ENCODE results near the gene POC1A. TPM values are rescaled to one million over a fixed set of nuclear protein-coding genes. Genes with fewer than 3 reads are reported as not detected.

POC1A gene
- polyA plus RNA-seq, 1 of the 3 experiments (the other 2 are of a cell fraction), result 11.7 TPM

DNA sequence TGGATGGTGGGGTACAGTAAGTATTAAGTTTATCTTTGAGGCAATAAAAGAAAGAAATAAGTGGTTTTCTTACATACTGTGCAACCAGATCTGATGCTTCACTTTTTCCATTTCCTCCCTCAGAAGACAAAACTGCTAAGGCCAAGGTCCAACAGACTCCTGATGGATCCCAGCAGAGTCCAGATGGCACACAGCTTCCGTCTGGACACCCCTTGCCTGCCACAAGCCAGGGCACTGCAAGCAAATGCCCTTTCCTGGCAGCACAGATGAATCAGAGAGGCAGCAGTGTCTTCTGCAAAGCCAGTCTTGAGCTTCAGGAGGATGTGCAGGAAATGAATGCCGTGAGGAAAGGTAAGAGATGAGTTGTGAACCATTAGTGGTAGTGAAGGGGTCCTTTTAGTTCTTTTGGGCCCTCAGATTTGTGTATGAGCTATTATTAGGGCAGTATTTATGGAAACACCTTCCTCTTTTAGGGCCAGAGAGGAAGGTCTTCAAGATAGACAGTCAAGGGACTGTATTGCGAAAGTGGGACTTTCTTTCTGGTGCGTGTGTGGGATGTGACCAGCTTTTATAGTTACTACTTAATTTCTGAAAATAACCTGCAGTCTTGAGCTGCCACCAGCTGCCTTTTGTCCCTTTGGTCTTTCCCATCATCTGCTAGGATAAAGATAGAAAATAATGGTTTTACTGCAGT is 48.3 kb upstream of the POC1A start:
- no peak overlapping the region for H3K4me2 ChIP-seq
- H4K20me1 ChIP-seq (ENCODE audit: insufficient read depth), result no peaks in the 10 kb centered on the region
- WGBS (ENCODE audit: low lambda C conversion rate), result 94% methylated on average over 4 of the region's 4 CpGs
- POLR2A ChIA-PET, result interaction anchor here (0.6 kb wide), 1 partner anchor 456 kb away, joined by 3 read pairs; no protein-coding TSS in a partner anchor
- no peaks in the 10 kb centered on the region for H3K27me3 ChIP-seq (ENCODE audit: insufficient read depth)
- H3K27ac ChIP-seq (ENCODE audit: low read depth in 2 of 2, low read length in 1 of 2), result no peak overlapping the region
- no peaks in the 10 kb centered on the region for H3K9me2 ChIP-seq
- H3K79me2 ChIP-seq (ENCODE audit: insufficient read depth), result peaks cover 33% of the 10 kb centered on the region
- H3F3A ChIP-seq (replicated peaks; ENCODE audit: insufficient read depth), result no peaks in the 10 kb centered on the region
- no peaks in the 10 kb centered on the region for H3K9me3 ChIP-seq
- no peak overlapping the region for H2AFZ ChIP-seq (ENCODE audit: low read depth)
- DNase-seq, result no peak
- H3K4me3 ChIP-seq (ENCODE audit: low read depth in 2 of 2, low read length in 1 of 2), result no peak overlapping the region
- TF ChIP-seq NRF1 (IDR thresholded peaks at IDR 0.05; ENCODE audit: low read depth, low read length), result no peak
- no peak for TF ChIP-seq GATA2 (CRISPR knock-in tag; IDR thresholded peaks at IDR 0.05)
- TF ChIP-seq FOXJ3 (CRISPR knock-in tag; IDR thresholded peaks at IDR 0.05), result no peak
- no peak for TF ChIP-seq EZH2phosphoT487 (IDR thresholded peaks at IDR 0.05; ENCODE audit: borderline replicate concordance, low read depth)
- TF ChIP-seq RAD21 (IDR thresholded peaks at IDR 0.05; ENCODE audit: low read length), result no peak
- TF ChIP-seq, protein P1, sequence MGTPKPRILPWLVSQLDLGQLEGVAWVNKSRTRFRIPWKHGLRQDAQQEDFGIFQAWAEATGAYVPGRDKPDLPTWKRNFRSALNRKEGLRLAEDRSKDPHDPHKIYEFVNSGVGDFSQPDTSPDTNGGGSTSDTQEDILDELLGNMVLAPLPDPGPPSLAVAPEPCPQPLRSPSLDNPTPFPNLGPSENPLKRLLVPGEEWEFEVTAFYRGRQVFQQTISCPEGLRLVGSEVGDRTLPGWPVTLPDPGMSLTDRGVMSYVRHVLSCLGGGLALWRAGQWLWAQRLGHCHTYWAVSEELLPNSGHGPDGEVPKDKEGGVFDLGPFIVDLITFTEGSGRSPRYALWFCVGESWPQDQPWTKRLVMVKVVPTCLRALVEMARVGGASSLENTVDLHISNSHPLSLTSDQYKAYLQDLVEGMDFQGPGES (IDR thresholded peaks at IDR 0.05; ENCODE audit: low read depth, low read length), result no peak
- TF ChIP-seq TAF1 (IDR thresholded peaks at IDR 0.05; ENCODE audit: borderline replicate concordance, low read depth, low read length), result no peak
- H3K36me3 ChIP-seq (replicated peaks in 1 of 2; ENCODE audit: control insufficient read depth in 1 of 2, insufficient read depth in 2 of 2, low read length in 1 of 2), result peaks cover 61 to 70% of the 10 kb centered on the region in 2 experiments
- CTCF ChIA-PET, result interaction anchor here (0.6 to 3.3 kb wide), 5 partner anchors 18 to 202 kb away, joined by 3 to 16 read pairs (median 3); no protein-coding TSS in a partner anchor
- H3K9ac ChIP-seq, result no peak overlapping the region
- H3K4me1 ChIP-seq (ENCODE audit: control insufficient read depth in 1 of 2, insufficient read depth in 2 of 2, low read depth in 1 of 2, low read length in 1 of 2), result peaks cover 3 to 13% of the 10 kb centered on the region in 2 experiments; a peak in 3 of 4 replicates

DNA sequence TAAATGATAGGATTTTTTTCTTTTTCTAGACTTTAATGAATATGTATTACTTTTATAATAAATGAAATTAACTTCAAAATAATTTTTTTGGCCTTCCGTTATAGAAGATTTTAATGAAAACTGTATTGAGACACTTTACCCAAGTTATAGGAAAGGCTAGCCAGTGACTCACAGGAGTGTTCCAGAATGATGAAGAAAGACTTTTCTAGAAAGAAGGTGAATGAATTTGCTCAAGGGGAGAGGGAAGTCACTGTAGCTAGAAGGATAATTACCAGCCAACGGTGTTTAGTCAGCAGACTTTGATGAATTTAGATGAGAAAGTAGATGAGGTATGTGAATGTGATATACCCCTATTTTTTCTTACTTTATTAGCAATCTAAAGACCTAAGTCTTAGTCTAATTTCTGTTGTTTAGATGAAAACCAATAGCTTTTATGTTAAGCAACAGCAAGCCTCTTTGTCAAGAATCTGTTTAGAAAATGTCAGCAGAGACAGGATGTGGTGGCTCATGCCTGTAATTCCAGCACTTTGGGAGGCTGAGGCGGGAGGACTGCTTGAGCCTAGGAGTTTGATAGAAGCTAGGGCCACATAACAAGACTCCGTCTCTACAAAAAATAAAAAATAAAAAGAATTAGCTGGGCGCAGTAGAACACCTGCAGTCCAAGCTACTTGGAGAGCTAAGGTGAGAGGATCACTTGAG is 46.9 kb upstream of the POC1A start:
- H4K20me1 ChIP-seq (ENCODE audit: insufficient read depth), result no peaks in the 10 kb centered on the region
- CTCF ChIA-PET, result interaction anchor here (1.2 to 3.3 kb wide), 3 partner anchors 20 to 197 kb away, joined by 4 to 16 read pairs (median 7); no protein-coding TSS in a partner anchor
- no peak for DNase-seq
- H3K4me3 ChIP-seq (ENCODE audit: low read depth in 2 of 2, low read length in 1 of 2), result no peak overlapping the region
- H3K4me1 ChIP-seq (ENCODE audit: control insufficient read depth in 1 of 2, insufficient read depth in 2 of 2, low read depth in 1 of 2, low read length in 1 of 2), result peaks cover 7 to 18% of the 10 kb centered on the region in 2 experiments; a peak in 3 of 4 replicates
- peaks cover 52 to 58% of the 10 kb centered on the region in 2 experiments for H3K36me3 ChIP-seq (replicated peaks in 1 of 2; ENCODE audit: control insufficient read depth in 1 of 2, insufficient read depth in 2 of 2, low read length in 1 of 2)
- POLR2A ChIA-PET, result no interaction called here
- WGBS (ENCODE audit: low lambda C conversion rate), result 95% methylated on average over 5 of the region's 5 CpGs
- no peaks in the 10 kb centered on the region for H3K9me3 ChIP-seq
- H2AFZ ChIP-seq (ENCODE audit: low read depth), result no peak overlapping the region
- H3K79me2 ChIP-seq (ENCODE audit: insufficient read depth), result peaks cover 33% of the 10 kb centered on the region
- no peak overlapping the region for H3K27ac ChIP-seq (ENCODE audit: low read depth in 2 of 2, low read length in 1 of 2)
- H3K27me3 ChIP-seq (ENCODE audit: insufficient read depth), result no peaks in the 10 kb centered on the region
- no peaks in the 10 kb centered on the region for H3K9me2 ChIP-seq
- TF ChIP-seq EP300 (IDR thresholded peaks at IDR 0.05; ENCODE audit: borderline replicate concordance in 1 of 2, low read depth in 1 of 2, low read length in 1 of 2) (no peak), SIN3A (IDR thresholded peaks at IDR 0.05; ENCODE audit: borderline replicate concordance, low read depth, low read length) (no peak), RAD21 (IDR thresholded peaks at IDR 0.05; ENCODE audit: low read length) (no peak), MEF2A (IDR thresholded peaks at IDR 0.05; ENCODE audit: borderline replicate concordance, low read depth) (no peak), RCOR1 (IDR thresholded peaks at IDR 0.05; ENCODE audit: low read length) (no peak), FOSL2 (IDR thresholded peaks at IDR 0.05; ENCODE audit: borderline replicate concordance, low read depth) (no peak), RFX5 (IDR thresholded peaks at IDR 0.05; ENCODE audit: low read length) (no peak)
- TF ChIP-seq, protein P2, sequence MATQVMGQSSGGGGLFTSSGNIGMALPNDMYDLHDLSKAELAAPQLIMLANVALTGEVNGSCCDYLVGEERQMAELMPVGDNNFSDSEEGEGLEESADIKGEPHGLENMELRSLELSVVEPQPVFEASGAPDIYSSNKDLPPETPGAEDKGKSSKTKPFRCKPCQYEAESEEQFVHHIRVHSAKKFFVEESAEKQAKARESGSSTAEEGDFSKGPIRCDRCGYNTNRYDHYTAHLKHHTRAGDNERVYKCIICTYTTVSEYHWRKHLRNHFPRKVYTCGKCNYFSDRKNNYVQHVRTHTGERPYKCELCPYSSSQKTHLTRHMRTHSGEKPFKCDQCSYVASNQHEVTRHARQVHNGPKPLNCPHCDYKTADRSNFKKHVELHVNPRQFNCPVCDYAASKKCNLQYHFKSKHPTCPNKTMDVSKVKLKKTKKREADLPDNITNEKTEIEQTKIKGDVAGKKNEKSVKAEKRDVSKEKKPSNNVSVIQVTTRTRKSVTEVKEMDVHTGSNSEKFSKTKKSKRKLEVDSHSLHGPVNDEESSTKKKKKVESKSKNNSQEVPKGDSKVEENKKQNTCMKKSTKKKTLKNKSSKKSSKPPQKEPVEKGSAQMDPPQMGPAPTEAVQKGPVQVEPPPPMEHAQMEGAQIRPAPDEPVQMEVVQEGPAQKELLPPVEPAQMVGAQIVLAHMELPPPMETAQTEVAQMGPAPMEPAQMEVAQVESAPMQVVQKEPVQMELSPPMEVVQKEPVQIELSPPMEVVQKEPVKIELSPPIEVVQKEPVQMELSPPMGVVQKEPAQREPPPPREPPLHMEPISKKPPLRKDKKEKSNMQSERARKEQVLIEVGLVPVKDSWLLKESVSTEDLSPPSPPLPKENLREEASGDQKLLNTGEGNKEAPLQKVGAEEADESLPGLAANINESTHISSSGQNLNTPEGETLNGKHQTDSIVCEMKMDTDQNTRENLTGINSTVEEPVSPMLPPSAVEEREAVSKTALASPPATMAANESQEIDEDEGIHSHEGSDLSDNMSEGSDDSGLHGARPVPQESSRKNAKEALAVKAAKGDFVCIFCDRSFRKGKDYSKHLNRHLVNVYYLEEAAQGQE (IDR thresholded peaks at IDR 0.05; ENCODE audit: low read depth, low read length), result no peak
- TF ChIP-seq, protein P1 (IDR thresholded peaks at IDR 0.05; ENCODE audit: low read depth, low read length), result no peak
- TF ChIP-seq, protein P3, sequence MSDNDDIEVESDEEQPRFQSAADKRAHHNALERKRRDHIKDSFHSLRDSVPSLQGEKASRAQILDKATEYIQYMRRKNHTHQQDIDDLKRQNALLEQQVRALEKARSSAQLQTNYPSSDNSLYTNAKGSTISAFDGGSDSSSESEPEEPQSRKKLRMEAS (IDR thresholded peaks at IDR 0.05; ENCODE audit: low read depth), result no peak
- TF ChIP-seq, protein P4, sequence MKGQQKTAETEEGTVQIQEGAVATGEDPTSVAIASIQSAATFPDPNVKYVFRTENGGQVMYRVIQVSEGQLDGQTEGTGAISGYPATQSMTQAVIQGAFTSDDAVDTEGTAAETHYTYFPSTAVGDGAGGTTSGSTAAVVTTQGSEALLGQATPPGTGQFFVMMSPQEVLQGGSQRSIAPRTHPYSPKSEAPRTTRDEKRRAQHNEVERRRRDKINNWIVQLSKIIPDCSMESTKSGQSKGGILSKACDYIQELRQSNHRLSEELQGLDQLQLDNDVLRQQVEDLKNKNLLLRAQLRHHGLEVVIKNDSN (IDR thresholded peaks at IDR 0.05; ENCODE audit: borderline replicate concordance, low read depth), result no peak
- H3K9ac ChIP-seq, result no peak overlapping the region
- no peak overlapping the region for H3K4me2 ChIP-seq
- peaks cover under 1% of the 10 kb centered on the region for H3F3A ChIP-seq (replicated peaks; ENCODE audit: insufficient read depth)
